ENCODE measurements around the gene B3GAT1. TPM values are rescaled to one million over a fixed set of nuclear protein-coding genes. Genes with fewer than 3 reads are reported as not detected.

Gene B3GAT1
- total RNA-seq, 2 donors from 2014 or later, result 20.6 to 29.5 TPM

- H3K36me3 ChIP-seq (ENCODE audit: control insufficient read depth, insufficient read depth, low read length), result no peaks in the 10 kb centered on the region
- H3K27ac ChIP-seq (ENCODE audit: low read depth, low read length), result peak overlapping the region; percentile 37
- H3K4me3 ChIP-seq (ENCODE audit: low read length), result no peak overlapping the region
- peaks cover 1% of the 10 kb centered on the region for H3K9me3 Mint-ChIP-seq
- H3K27ac Mint-ChIP-seq, result no peak overlapping the region
- H3K9me3 ChIP-seq (ENCODE audit: control insufficient read depth, low read length), result no peaks in the 10 kb centered on the region
- H3K27me3 Mint-ChIP-seq (ENCODE audit: insufficient read depth), result no peaks in the 10 kb centered on the region
- TF ChIP-seq, protein P1, sequence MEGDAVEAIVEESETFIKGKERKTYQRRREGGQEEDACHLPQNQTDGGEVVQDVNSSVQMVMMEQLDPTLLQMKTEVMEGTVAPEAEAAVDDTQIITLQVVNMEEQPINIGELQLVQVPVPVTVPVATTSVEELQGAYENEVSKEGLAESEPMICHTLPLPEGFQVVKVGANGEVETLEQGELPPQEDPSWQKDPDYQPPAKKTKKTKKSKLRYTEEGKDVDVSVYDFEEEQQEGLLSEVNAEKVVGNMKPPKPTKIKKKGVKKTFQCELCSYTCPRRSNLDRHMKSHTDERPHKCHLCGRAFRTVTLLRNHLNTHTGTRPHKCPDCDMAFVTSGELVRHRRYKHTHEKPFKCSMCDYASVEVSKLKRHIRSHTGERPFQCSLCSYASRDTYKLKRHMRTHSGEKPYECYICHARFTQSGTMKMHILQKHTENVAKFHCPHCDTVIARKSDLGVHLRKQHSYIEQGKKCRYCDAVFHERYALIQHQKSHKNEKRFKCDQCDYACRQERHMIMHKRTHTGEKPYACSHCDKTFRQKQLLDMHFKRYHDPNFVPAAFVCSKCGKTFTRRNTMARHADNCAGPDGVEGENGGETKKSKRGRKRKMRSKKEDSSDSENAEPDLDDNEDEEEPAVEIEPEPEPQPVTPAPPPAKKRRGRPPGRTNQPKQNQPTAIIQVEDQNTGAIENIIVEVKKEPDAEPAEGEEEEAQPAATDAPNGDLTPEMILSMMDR (conservative IDR thresholded peaks at IDR 0.05), result no peak
- H3K36me3 Mint-ChIP-seq (ENCODE audit: low read depth), result no peaks in the 10 kb centered on the region
- H3K4me1 ChIP-seq (ENCODE audit: control insufficient read depth, insufficient read depth, low read length), result no peaks in the 10 kb centered on the region
- H3K4me1 Mint-ChIP-seq, result no peaks in the 10 kb centered on the region
- no peak overlapping the region for H3K9ac ChIP-seq (ENCODE audit: extremely low read depth, low read length, poor library complexity, severe bottlenecking)
- H3K27me3 ChIP-seq (ENCODE audit: control insufficient read depth, insufficient read depth, low read length, poor library complexity, severe bottlenecking), result no peaks in the 10 kb centered on the region
- no peak overlapping the region for H3K4me3 Mint-ChIP-seq
- no peak for DNase-seq
- WGBS, 2 experiments (ENCODE audit: insufficient coverage in 1 of 2, insufficient read length in 1 of 2), result 80 to 91% methylated on average over 3 to 4 of the region's 4 CpGs
Measured at GRCh38 chr11:134440851-134441250, 28.8 kb upstream of the B3GAT1 start.

DNA sequence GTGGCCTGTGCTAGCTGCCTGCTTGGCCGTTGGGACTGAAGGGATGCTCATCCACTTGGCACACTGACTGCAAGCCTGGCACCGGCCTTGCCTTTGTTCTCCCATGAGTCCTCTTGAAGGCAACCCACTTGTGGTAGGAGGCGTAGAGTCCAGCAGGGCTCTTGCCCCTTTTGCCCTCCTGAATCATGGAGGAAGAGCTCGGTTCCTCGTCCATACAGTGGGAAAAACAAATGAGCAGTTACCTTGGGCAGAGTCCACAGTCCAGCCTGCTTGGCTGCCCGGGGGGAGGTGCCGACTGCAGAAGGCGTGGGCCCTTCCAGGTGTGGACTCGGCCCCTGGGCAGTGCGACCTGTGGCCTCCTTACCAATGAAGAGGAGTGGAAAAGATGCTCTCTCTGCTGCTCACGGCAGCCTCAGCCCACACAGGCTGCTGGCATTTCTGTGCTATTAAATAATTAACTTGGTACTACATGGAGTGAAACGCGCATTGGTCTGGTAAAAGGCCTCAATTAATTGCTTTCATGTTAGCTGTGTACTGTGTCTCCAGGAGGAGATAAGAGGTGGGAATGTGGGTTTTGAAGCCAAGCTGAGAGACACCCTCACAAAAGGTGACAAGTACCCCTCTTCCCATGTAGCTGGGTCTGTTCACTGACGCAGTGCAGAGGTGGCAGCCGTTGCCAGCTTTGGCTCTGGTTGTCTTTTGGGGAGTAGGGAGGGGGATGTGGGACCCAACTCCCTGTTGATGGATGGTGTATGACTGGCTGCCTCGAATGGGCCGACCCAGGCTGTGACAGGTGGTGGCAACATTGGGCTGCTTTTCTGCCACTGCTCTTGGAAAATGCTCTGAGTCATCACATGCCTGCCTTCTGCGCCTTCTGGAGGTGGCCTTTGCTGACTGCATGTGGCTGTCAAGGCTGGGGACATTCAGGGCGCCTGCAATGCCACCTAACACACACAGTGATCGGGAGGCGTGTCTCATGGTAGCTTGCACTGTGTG lies 26.8 kb upstream of the B3GAT1 start:
- H3K4me3 ChIP-seq (ENCODE audit: low read length), result no peak overlapping the region
- TF ChIP-seq, protein P1 (conservative IDR thresholded peaks at IDR 0.05), result no peak
- no peak overlapping the region for H3K27ac ChIP-seq (ENCODE audit: low read depth, low read length)
- no peak overlapping the region for H3K4me3 Mint-ChIP-seq
- no peaks in the 10 kb centered on the region for H3K27me3 ChIP-seq (ENCODE audit: control insufficient read depth, insufficient read depth, low read length, poor library complexity, severe bottlenecking)
- H3K4me1 ChIP-seq (ENCODE audit: control insufficient read depth, insufficient read depth, low read length), result no peaks in the 10 kb centered on the region
- H3K27ac Mint-ChIP-seq, result no peak overlapping the region
- peaks cover 1% of the 10 kb centered on the region for H3K9me3 Mint-ChIP-seq
- no peak overlapping the region for H3K9ac ChIP-seq (ENCODE audit: extremely low read depth, low read length, poor library complexity, severe bottlenecking)
- H3K9me3 ChIP-seq (ENCODE audit: control insufficient read depth, low read length), result no peaks in the 10 kb centered on the region
- H3K4me1 Mint-ChIP-seq, result no peaks in the 10 kb centered on the region
- 83 to 89% methylated on average over 14 to 21 of the region's 21 CpGs for WGBS, 2 experiments (ENCODE audit: insufficient coverage in 1 of 2, insufficient read length in 1 of 2)
- H3K27me3 Mint-ChIP-seq (ENCODE audit: insufficient read depth), result no peaks in the 10 kb centered on the region
- no peak for DNase-seq
- no peaks in the 10 kb centered on the region for H3K36me3 ChIP-seq (ENCODE audit: control insufficient read depth, insufficient read depth, low read length)
- H3K36me3 Mint-ChIP-seq (ENCODE audit: low read depth), result no peaks in the 10 kb centered on the region

DNA sequence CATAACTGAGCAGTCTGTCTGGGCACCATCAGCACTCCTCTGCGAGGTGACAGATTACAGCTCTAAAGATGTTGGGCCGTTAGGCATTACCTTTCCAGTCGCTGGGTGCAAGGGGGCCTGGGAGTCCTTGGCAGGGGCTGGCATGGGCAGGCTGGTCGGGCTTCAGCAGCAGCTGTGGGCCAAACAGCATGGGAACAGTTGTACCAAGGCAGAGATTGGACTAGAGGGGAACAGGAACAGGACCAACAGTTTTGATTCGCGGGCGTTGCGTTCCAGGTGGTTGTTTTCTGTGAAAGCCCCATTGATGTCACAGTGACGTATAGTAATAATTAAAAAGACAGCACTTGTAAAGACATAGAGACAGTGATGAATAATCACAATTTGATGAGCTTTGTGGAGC lies 25.8 kb upstream of the B3GAT1 start:
- no peaks in the 10 kb centered on the region for H3K27me3 ChIP-seq (ENCODE audit: control insufficient read depth, insufficient read depth, low read length, poor library complexity, severe bottlenecking)
- H3K4me1 ChIP-seq (ENCODE audit: control insufficient read depth, insufficient read depth, low read length), result no peaks in the 10 kb centered on the region
- no peak overlapping the region for H3K4me3 ChIP-seq (ENCODE audit: low read length)
- H3K36me3 ChIP-seq (ENCODE audit: control insufficient read depth, insufficient read depth, low read length), result no peaks in the 10 kb centered on the region
- Mint-ChIP-seq H3K9me3 (peaks cover 1% of the 10 kb centered on the region), H3K36me3 (ENCODE audit: low read depth) (no peaks in the 10 kb centered on the region), H3K27ac (no peak overlapping the region), H3K27me3 (ENCODE audit: insufficient read depth) (no peaks in the 10 kb centered on the region), H3K4me3 (no peak overlapping the region), H3K4me1 (no peaks in the 10 kb centered on the region)
- no peak for DNase-seq
- H3K9me3 ChIP-seq (ENCODE audit: control insufficient read depth, low read length), result no peaks in the 10 kb centered on the region
- no peak overlapping the region for H3K27ac ChIP-seq (ENCODE audit: low read depth, low read length)
- 89 to 94% methylated on average over 6 to 9 of the region's 9 CpGs for WGBS, 2 experiments (ENCODE audit: insufficient coverage in 1 of 2, insufficient read length in 1 of 2)
- H3K9ac ChIP-seq (ENCODE audit: extremely low read depth, low read length, poor library complexity, severe bottlenecking), result no peak overlapping the region
- TF ChIP-seq, protein P1 (conservative IDR thresholded peaks at IDR 0.05), result no peak

Data from endodermal cell (in vitro differentiated cells).